Putamen (tissue), 1 donor: ENCODE data around the gene PPOX.
A peak's percentile ranks its signal among the peaks of the same experiment; 100 is the strongest.

Experiments
- DNase-seq: peaks from one replicate; pipeline ENCODE4 v3.0.0-alpha.2; 2016; ENCODE audit warnings: low spot score

Gene PPOX

DNA sequence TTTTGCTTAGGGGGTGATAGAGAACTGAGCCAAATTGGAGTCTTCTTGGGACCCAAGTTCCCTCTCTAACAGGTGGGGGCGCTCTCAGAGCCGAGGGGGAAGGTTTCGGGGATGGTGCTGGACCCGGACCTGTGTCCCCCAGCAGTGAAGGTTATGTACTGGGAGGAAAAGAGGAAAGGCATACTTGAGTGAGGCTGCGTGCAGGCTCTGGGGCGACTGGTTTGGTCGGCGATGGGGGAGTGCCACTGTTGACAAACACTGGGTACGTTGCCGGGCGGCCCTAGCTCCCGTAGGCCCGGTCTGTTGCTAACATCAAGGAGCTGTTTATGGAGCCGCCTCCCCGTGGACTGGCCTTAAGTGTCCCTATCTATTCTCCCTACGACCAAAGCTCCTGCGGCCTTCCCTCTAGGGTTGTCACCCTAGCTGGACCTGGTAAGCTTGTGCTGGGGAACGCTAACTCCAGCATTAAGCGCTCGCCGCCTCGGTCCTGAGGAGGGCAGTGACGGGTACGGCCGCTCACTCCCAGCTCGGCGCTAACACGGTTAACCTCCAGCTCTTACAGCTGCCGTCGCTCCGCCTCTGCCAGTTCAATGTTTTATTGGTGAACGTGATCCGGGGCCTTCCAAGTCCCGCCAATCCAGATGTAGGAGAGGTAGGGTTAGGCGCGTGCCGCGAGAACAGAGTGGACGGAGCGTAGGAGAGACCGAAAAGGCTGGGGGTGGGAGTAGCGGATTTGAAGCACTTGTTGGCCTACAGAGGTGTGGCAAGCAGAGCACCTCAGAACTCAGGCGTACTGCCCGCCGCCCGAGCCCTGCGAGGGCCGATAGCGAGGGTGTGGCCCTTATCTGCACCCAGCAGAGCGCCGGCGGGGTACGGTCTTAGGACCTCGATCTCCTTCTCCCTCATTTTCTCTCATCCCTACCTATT, at the start of gene PPOX:
Gene PPOX (plus strand): TSS at position 685 of the 927 bp plus-strand sequence. CDS start 422 bp downstream, outside the sequence.
- peak; percentile 99 for DNase-seq

- peak; percentile 86 for DNase-seq
These were observed 48.3 kb upstream of the PPOX start, which contains the start of the genes NIT1 and PFDN2 for GRCh38 chr1:161117759-161118581. Gene NIT1 (plus strand): TSS chr1:161118105. CDS start chr1:161118177, 72 bp downstream. Gene PFDN2 (minus strand): TSS chr1:161118037. CDS start chr1:161118026, 11 bp downstream.

GRCh38 chr1:161119092-161119903, 46.9 kb upstream of the PPOX start:
- DNase-seq, result no peak

DNA sequence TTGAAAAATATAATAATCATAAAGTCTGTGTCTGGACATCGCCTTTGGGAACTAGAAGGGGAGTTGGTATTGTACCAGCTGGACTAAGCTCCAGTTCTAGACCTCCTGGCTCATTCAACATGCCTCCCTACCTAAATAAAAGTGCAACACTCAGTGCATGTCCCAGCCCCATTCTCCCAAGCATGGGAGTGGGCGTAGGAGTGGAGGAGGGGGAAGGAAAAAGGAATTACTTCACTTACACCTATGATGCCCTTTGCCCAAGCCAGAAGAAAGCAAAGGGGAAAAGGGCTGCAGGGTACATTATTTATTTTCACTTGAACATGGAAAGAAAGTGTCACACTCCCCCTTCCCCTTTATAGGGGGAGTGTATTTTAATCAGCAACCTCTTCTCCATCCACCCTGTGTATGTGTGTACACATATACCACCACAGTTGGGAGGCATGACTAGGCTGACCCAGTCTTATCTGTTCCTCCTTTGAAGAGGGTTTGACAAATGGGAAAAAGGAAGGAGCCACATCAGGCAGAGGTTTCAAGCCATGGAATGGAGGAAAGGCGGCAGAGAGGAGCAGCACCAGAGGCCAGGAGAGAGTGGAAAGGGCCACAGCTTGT, 45.1 kb upstream of the PPOX start:
- DNase-seq, result no peak

DNA sequence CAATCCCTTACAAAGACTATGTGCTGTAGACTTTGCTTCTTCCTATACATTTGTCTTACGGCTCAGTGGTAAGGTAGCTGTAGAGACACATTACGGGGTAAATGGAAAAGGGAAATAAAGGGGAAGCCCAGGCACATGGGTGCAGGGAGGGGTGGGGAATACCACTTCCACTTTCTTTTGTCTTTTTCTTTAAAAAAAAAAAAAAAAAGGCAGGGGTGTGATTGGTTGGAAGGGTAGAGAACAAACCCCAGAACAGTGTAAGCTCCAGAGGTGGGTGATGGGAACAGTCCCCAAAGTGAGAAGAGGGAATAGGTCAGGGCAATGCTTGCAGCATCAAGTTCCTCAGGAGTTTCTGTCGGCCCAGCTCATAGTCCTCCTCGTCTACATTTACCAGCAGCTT, 44.4 kb upstream of the PPOX start:
- no peak for DNase-seq

- no peak for DNase-seq
These were observed 43.3 kb upstream of the PPOX start for GRCh38 chr1:161122967-161123366.

GRCh38 chr1:161127649-161128048, 38.6 kb upstream of the PPOX start:
- DNase-seq, result no peak

- DNase-seq, result no peak
These were observed 37.4 kb upstream of the PPOX start for GRCh38 chr1:161128591-161129420.

GRCh38 chr1:161130266-161130665, 36.0 kb upstream of the PPOX start:
- DNase-seq, result no peak

- DNase-seq, result no peak
These were observed 34.5 kb upstream of the PPOX start for GRCh38 chr1:161131523-161132409.

- DNase-seq, result peak; percentile 98
These were observed 33.6 kb upstream of the PPOX start, which contains the start of gene DEDD for GRCh38 chr1:161132410-161133219. Gene DEDD (minus strand): TSS chr1:161132667. CDS start chr1:161124462, 8,205 bp downstream.

DNA sequence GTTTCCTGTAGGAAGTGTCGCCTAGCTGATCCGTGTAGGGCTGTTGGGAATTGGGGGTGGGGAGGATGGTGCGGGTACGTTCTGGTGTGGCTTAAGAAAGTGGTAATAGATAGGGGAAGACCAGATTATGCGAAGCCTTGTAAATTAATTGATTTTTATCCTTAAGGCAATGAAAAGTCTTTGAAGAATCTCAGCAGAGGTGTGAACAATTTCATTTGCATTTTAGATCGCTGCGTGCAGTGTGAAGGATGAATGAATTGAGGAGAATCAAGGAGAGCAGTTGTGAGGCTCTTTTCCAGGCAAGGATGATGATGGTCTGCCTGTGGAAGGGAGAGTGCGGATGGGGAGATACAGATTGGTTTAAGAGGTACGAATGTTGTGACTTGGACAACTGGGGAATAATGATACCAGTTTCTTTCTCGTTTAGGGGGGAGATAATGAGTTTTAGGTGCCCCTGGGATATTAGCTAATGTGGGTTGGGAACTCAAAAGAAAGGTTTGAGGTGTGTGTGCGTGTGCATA, 32.9 kb upstream of the PPOX start:
- DNase-seq, result no peak

DNA sequence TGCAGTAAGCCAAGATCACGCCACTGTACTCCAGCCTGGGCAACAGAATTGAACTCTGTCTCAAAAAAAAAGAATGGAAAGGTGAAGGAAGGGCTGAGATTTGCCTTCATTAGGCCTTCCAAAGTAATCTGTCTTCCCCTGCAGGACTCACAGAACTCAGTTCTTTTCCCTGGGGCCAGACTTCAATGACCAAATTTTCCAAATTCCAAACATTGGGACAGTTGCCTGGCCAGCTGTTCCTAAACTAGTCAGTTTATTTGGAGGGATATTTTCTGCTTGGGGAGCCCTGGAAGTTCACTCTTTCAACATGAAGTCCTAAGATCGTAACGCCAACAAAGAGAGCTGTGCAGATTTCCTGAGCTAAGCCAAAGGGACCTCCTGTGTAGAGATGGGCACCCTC, 28.3 kb upstream of the PPOX start:
- no peak for DNase-seq

GRCh38 chr1:161138431-161138830, 27.8 kb upstream of the PPOX start:
- DNase-seq, result no peak

- DNase-seq, result no peak
These were observed 26.5 kb upstream of the PPOX start for GRCh38 chr1:161139766-161140165.

DNA sequence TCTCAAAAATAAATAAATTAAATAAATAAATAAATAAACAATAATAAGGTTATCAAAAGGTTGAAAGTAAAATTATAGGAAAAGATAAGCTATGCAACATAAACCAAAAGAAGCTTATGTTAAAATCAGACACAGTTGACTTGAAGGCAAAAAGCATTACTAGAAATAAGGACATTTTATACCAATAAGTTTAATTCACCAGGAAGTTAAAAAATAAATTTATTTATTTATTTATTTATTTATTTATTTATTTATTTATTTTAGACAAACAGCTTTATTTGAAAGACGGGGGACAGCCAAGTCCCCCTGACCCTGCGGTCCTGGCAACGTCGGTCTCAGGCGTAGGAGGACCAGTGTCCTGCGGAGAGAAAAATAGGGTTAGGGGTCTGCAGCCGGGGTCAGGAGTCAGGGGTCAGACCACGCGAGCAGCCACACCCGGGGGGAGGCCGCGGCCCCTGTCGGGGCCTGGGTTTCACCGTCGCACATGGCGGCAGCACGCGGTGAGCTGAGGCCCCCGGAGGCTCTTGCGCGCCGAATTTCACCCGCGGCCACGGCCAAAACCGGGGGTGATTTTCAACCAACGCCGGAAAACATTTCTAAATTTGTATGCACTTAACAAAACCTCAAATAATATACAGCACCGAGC, 25.3 kb upstream of the PPOX start:
- no peak for DNase-seq

- no peak for DNase-seq
These were observed 20.4 kb upstream of the PPOX start for GRCh38 chr1:161145832-161146231.

- DNase-seq, result no peak
These were observed 13.1 kb upstream of the PPOX start for GRCh38 chr1:161153176-161153575.
